SH-SY5Y (cell line): ENCODE data around the gene DLGAP1.

Experiments
- GATA2 ChIP-seq: IDR thresholded peaks from 2 replicates; pipeline ENCODE4 v1.6.1; 2011; ENCODE audit warnings: mild to moderate bottlenecking, low read depth, low read length
- GATA3 ChIP-seq: IDR thresholded peaks from 2 replicates; pipeline ENCODE4 v1.6.1; 2011; ENCODE audit warnings: low read depth, mild to moderate bottlenecking, low read length, moderate library complexity

DNA sequence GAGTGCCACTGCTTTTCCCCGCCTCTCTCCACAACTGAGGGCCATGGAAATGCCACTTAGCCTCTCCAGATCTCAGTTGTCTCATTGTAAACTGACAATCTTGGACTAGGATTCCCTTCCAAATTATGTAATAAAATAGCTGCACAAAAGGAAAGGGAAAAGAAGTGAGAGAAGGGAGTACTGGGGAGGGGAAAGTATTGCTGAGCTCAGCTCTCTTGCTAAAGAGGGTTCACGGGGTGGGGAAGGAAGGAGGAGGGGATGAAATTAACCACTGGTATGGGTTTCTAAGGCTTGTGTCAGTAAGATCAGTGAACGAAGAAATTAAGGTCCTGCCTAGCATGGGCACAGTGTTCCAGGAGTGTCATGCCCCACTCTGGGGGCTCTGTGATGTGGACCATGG is 587.9 kb downstream of the DLGAP1 start:
- TF ChIP-seq GATA2 = no peak
- TF ChIP-seq GATA3 = no peak
